GM18511 (cell line): ENCODE data around the gene RETN.
A peak's percentile ranks its signal among the peaks of the same experiment; 100 is the strongest.

ENCODE experiments used
- ATAC-seq: cut with Tn5 transposase; IDR thresholded peaks from one replicate; pipeline ENCODE4 v1.9.1; 2021; ENCODE audit warnings: mild to moderate bottlenecking, moderate library complexity; ENCODE audit not compliant: unreplicated experiment

RETN gene

DNA sequence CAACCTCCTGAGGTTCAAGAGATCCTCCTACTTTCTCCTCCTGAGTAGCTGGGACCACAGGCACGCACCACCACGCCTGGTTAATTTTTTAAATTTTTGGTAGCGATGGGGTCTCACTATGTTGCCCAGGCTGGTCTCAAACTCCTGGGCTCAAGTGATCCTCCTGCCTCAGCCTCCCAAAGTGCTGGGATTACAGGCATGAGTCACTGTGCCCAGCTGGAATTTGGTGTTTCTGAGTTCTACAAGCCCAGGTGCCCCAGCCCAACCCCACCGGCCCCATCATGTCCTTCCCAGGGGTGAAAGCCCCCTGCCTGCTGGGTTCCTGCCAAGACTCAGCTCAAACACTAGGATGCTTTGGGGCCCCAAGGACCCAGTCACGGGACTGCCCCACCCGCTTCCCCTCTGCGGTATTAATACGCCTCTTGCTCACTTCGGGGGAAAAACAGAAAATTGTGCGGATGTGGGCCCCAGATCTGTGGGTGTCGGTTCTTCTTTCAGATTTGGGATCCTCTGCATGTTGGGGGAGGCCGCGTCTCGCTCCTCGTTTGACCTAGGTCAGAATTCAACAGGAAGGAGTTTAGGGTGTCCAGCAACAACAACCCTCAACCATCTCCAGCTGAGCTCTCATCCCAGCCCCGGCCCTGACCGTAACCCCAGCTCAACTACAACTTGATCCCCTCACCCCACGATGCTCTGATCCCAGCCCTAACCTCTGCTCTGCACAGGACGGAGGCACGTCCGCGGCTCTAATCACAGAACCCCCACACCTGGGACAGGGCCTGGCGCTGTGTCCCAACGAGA, 36.7 kb downstream of the RETN start:
- ATAC-seq, result peak; percentile 54

DNA sequence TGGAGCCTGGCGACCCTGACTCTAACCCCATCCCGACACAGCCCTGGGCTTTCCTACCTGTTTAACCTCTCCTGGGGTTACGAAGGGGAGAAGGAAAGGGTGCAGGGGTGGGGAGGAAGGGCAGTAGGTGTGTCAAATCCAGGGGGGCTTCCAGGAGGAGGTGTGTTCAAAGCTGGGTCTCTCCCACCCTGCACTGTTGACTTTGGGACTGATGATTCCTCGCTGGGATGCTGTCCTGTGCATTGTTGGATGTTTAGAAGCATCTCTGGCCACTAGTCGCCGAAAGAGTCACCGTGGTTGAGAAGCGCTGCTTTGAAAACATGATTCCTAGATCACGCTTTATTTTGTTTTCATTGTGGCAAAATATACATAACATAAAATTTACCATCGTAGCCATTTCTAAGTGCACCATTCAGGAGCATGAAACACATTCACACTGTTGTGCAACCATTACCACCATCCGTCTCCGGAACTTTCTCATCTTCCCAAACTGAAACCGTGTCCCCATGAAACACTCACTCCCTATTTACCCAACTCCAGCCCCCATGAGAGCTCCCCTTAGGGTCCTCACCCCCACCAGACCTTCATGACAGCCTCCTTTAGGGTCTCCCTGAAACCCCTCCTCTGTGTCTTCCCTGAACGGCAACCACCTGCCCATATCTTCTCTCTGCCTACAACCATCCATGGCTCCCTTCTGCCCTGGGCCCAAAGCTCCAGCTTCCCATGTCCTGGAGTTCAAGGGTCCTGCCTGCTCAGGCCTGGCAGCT, 37.5 kb downstream of the RETN start:
- no peak for ATAC-seq

DNA sequence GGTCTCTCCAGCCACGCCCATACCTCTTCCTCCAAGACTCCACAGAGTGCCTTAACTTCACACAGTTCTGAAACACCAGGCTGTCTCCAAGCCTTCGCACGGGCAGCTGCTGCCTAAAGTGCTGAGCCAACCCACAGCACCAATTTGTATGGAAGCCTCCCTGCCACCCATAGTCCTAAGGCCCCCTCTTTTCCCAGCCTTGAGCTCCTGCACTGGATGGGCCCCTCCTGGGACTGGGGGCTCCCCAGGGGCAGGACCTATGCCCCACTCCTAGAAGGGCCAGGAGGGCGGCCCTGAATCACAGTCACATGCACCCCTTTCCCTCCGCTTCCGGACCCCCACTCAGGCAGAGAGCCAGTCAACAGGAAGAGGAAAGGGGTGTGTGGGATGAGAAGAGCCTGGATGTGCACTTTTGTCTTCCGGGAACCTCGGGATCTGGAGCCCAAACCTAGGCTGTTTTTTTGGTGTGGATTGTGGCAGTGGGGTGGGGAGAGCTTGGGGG, 38.2 kb downstream of the RETN start:
- ATAC-seq, result no peak

DNA sequence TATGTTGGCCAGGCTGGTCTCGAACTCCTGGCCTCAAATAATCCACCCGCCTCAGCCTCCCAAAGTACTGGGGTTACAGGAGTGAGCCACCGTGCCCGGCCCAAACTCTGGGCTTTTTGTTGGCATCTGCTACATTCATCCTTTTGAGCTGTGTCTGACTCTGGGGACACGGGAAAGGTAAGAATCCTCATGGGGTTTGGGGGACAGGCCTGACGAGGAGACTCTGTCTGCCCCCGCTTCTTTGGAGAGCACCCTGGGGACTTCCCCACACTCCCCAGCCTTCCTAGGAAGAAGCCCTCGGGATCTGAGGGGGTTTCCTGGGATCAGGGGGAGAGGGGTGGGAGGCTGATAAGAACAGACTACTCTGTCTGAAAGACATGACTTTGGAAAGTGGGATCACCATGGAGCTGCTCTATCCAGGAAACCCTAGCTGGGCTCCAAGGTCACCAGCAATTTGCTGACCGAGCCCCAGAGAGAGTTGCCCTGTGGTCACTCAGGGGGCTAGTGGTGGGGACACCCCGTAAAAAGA, 41.1 kb downstream of the RETN start:
- ATAC-seq, result no peak

DNA sequence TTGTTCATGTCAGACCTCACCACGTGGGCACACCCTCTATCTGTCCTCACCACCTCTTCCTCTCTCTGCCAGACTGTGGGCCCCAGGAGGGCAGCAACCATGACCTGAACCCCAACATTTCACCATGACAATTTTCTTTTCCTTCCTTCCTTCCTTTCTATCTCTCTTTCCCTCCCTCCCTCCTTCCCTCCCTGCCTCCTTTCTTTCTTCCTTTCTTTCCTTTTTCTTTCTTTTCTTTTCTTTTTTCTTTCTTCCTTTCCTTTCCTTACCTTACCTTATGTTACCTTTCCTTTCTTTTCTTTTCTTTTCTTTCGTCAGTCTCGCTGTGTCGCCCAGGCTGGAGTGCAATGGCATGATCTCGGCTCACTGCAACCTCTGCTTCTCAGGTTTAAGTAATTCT, 41.8 kb downstream of the RETN start:
- ATAC-seq, result no peak

DNA sequence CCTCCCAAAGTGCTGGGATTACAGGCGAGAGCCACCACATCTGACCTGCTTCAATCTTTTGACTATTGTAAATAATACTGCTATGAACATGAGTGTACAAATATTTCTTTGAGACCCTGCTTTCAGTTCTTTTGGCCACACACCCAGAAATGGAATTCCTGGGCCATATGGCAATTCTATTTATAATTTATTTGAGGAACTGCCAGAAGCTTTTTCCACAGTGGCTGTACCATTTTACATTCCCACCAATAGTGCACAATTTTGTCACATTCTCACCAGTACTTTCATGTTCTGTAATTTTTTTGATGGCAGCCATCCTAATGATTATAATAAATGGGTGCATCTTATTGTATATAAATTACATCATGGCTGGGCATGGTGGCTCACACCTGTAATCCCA, 46.8 kb downstream of the RETN start:
- no peak for ATAC-seq

DNA sequence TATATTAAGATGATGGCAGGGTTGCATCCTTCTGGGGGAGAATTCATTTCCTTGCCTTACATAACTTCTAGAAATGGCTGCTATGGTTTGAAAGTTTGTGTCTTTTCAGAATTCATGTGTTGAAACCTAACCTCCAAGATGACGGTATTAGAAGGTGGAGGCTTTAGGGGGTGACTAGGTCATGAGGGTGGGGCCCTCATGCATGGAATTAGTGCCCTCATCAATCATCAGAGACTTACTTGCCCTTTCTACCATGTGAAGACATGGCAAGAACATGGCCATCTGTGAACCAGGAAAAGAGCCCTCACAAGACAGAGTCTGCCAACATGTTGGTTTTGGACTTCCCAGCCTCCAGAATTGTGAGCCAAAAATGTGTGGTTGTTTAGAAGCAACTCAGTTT, 47.9 kb downstream of the RETN start:
- no peak for ATAC-seq

DNA sequence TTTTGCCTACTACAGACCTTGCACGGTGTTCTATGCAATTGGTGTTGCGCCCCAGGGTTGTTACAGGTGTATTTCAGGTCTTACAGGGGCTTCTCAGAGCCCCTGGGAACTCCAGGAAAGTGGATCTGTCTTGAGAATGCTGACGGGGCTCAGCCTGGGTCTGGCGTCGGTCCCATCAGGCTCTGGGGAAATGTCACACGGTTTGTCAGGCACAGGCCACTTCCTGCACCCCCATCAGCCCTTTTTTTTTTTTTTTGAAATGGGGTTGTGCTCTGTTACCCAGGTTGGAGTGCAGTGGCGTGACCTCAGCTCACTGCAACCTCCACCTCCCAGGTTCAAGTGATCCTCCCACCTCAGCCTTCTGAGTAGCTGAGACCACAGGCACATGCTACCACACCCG, 49.8 kb downstream of the RETN start:
- ATAC-seq, result no peak
